Transverse colon (tissue), 3 donors: Measurements from ENCODE around the gene UMODL1.

Source experiments
- POLR2A ChIP-seq: fragments of 450-650 bp; IDR thresholded peaks from one replicate; pipeline ENCODE4 v1.6.1; 2016; ENCODE audit warnings: antibody characterized with exemption, mild to moderate bottlenecking, moderate library complexity
- TF ChIP-seq, protein P1 (sequence below), 5 experiments: fragments of 200-600 bp in 3 of 5; fragments of 450-650 bp in 2 of 5; sonication (generic) in 3 of 5; IDR thresholded peaks; 1 replicate in 2 of 5; 2 replicates in 3 of 5; pipeline ENCODE4 v1.5.1; 2016 to 2017; ENCODE audit warnings: antibody characterized with exemption in 5 of 5, inconsistent platforms in 3 of 5, mild to moderate bottlenecking in 2 of 5, moderate library complexity in 1 of 5

DNA sequence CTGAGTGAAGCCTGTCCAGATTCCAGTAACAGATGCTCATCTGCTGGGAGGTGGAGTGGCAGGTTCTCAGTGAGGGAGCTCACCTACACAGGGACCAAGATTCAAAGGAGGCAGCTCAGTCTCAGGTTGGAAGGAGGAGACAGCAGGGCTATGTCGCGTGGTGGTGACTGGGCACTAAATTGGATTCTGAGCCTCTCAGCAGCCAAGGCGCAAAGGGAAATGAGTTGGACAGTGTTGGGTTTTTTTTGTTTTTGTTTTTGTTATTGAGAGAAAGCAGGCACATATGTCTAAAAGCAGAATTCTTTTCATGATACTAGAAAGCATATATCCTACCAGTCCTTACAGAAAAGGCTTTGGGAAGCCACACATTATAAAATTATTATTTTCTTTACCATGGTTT is 26.2 kb downstream of the UMODL1 start:
- TF ChIP-seq POLR2A, result no peak
- TF ChIP-seq, protein P1, sequence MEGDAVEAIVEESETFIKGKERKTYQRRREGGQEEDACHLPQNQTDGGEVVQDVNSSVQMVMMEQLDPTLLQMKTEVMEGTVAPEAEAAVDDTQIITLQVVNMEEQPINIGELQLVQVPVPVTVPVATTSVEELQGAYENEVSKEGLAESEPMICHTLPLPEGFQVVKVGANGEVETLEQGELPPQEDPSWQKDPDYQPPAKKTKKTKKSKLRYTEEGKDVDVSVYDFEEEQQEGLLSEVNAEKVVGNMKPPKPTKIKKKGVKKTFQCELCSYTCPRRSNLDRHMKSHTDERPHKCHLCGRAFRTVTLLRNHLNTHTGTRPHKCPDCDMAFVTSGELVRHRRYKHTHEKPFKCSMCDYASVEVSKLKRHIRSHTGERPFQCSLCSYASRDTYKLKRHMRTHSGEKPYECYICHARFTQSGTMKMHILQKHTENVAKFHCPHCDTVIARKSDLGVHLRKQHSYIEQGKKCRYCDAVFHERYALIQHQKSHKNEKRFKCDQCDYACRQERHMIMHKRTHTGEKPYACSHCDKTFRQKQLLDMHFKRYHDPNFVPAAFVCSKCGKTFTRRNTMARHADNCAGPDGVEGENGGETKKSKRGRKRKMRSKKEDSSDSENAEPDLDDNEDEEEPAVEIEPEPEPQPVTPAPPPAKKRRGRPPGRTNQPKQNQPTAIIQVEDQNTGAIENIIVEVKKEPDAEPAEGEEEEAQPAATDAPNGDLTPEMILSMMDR (IDR thresholded peaks at IDR 0.05), result no peak
